Endothelial cell of umbilical vein (primary cell): Measurements from ENCODE around the gene ECEL1. TPM values are rescaled to one million over a fixed set of nuclear protein-coding genes. Genes with fewer than 3 reads are reported as not detected.
A peak's percentile ranks its signal among the peaks of the same experiment; 100 is the strongest.

ENCODE experiments used
- BruUV-seq: library from RNA; stranded (reverse); fragments of 400-500 nt; replicated peaks from 2 replicates; lab custom pipeline; 2021; lab: Mats Ljungman, UMichigan
- CTCF ChIA-PET: fragments of 300-600, 350-600 bp; sonication (Branson Sonifier 250); formaldehyde crosslinking; loops from one replicate; lab custom pipeline; 2021; ENCODE audit warnings: antibody characterized with exemption, inconsistent platforms; lab: Charles Lee
- POLR2A ChIA-PET: fragments of 300-600, 350-600 bp; sonication (Branson Sonifier 250); formaldehyde crosslinking; loops from one replicate; lab custom pipeline; 2021; ENCODE audit warnings: antibody characterized with exemption, inconsistent platforms; lab: Charles Lee
- DNase-seq: peaks from one replicate; pipeline ENCODE4 v3.0.0-alpha.2; 2011; ENCODE audit warnings: low read depth, low spot score
- FAIRE-seq: peaks from 2 replicates; lab custom pipeline; 2011; peaks lifted over from hg19 to GRCh38; lab: Jason Lieb, UNC
- H2AFZ ChIP-seq: 2 replicates; pipeline ENCODE4 v1.6.0; 2012; ENCODE audit warnings: low read depth, low read length, control low read depth, inconsistent platforms
- H3K27ac ChIP-seq: 2 replicates; pipeline ENCODE4 v1.5.1; 2011; ENCODE audit warnings: low read depth, mild to moderate bottlenecking, control low read depth, low read length, moderate library complexity; ENCODE audit not compliant: insufficient read depth
- H3K27me3 ChIP-seq, 2 experiments: 2 replicates each; pipeline versions ENCODE4 v1.6.0 to v1.6.1; 2011; ENCODE audit warnings: low read length in 2 of 2, mixed read lengths in 1 of 2; ENCODE audit not compliant: control insufficient read depth in 2 of 2, insufficient read depth in 2 of 2
- H3K36me3 ChIP-seq, 2 experiments: 2 replicates in 1 of 2; 3 replicates in 1 of 2; pipeline ENCODE4 v1.5.1; 2011; ENCODE audit warnings: low read length in 2 of 2, mild to moderate bottlenecking in 1 of 2, moderate library complexity in 1 of 2; ENCODE audit not compliant: control insufficient read depth in 2 of 2, insufficient read depth in 2 of 2; ENCODE audit errors: extremely low read depth in 1 of 2
- H3K4me1 ChIP-seq: 3 replicates; pipeline ENCODE4 v1.5.1; 2011; ENCODE audit warnings: mild to moderate bottlenecking, low read length; ENCODE audit not compliant: control insufficient read depth, insufficient read depth; ENCODE audit errors: extremely low read depth
- H3K4me2 ChIP-seq: 2 replicates; pipeline ENCODE4 v1.6.1; 2011; ENCODE audit warnings: low read length, control low read depth, mixed read lengths; ENCODE audit not compliant: insufficient read depth
- H3K4me3 ChIP-seq, 3 experiments: fragments of 200-600 bp in 1 of 3; sonication (generic), shearing (Covaris generic) in 1 of 3; replicated peaks in 1 of 3; 2 replicates each; pipeline ENCODE4 v1.5.1; 2011 to 2016; ENCODE audit warnings: control low read depth in 3 of 3, low read length in 3 of 3, mild to moderate bottlenecking in 2 of 3, inconsistent platforms in 1 of 3, low read depth in 1 of 3, moderate library complexity in 1 of 3; ENCODE audit not compliant: insufficient read depth in 1 of 3
- H3K79me2 ChIP-seq: 2 replicates; pipeline ENCODE4 v1.6.0; 2012; ENCODE audit warnings: low read length, inconsistent platforms; ENCODE audit not compliant: control insufficient read depth, insufficient read depth
- H3K9ac ChIP-seq: replicated peaks from 2 replicates; pipeline ENCODE3; 2011; ENCODE audit warnings: low read length, control low read depth; ENCODE audit not compliant: insufficient read depth; ENCODE audit errors: extremely low read depth
- H3K9me1 ChIP-seq: replicated peaks from 3 replicates; pipeline ENCODE4 v1.6.0; 2011; ENCODE audit warnings: mild to moderate bottlenecking, low read length; ENCODE audit not compliant: control insufficient read depth, insufficient read depth; ENCODE audit errors: extremely low read depth
- H3K9me3 ChIP-seq: replicated peaks from 2 replicates; pipeline ENCODE4 v1.5.1; 2012; ENCODE audit warnings: low read length, inconsistent platforms; ENCODE audit not compliant: control insufficient read depth, insufficient read depth
- H4K20me1 ChIP-seq: replicated peaks from 2 replicates; pipeline ENCODE3; 2011; ENCODE audit warnings: mild to moderate bottlenecking, low read length; ENCODE audit not compliant: control insufficient read depth, insufficient read depth; ENCODE audit errors: extremely low read depth
- EZH2 ChIP-seq: IDR thresholded peaks from 2 replicates; pipeline ENCODE4 v1.6.1; 2012; ENCODE audit warnings: borderline replicate concordance, low read depth, mild to moderate bottlenecking, moderate library complexity, low read length, inconsistent platforms; ENCODE audit not compliant: severe bottlenecking
- FOS ChIP-seq: IDR thresholded peaks from 2 replicates; pipeline ENCODE4 v1.6.1; 2011; ENCODE audit warnings: mild to moderate bottlenecking, low read length, moderate library complexity, borderline replicate concordance; ENCODE audit not compliant: insufficient read depth
- JUN ChIP-seq: IDR thresholded peaks from 2 replicates; pipeline ENCODE4 v1.6.1; 2011; ENCODE audit warnings: borderline replicate concordance, low read depth; ENCODE audit not compliant: insufficient read length, insufficient read depth
- dilution Hi-C: fragments of 300-500 bp; cut with MboI; formaldehyde crosslinking; loops from one replicate; pipeline ENCODE4 v1.15.0; 2019; ENCODE audit warnings: low sequenced_read_pairs; ENCODE audit not compliant: extremely low pct_ligation_motif_present
- intact Hi-C: fragments of 100-400 bp; cut with micrococcal nuclease; formaldehyde crosslinking; loops from one replicate; pipeline ENCODE4 v1.10.0; 2022
- polyA plus RNA-seq, 4 experiments: library from polyadenylated mRNA; depleted of rRNA in 3 of 4; stranded (reverse) in 3 of 4; unstranded in 1 of 4; fragments of >200 nt; gene quantifications; 2 replicates each; pipeline versions ENCODE4 v1.2.1 to v1.2.3, GENCODE V29; 2011 to 2012; ENCODE audit warnings: missing spikeins in 1 of 4
- total RNA-seq: library from RNA; stranded (reverse); gene quantifications from 2 replicates; pipeline ENCODE4 v1.2.3, GENCODE V29; 2021

Gene ECEL1
- total and polyA plus RNA-seq, 2 donors (not counting 3 experiments of a cell fraction or from before 2014, with no cell fraction given), result not detected

DNA sequence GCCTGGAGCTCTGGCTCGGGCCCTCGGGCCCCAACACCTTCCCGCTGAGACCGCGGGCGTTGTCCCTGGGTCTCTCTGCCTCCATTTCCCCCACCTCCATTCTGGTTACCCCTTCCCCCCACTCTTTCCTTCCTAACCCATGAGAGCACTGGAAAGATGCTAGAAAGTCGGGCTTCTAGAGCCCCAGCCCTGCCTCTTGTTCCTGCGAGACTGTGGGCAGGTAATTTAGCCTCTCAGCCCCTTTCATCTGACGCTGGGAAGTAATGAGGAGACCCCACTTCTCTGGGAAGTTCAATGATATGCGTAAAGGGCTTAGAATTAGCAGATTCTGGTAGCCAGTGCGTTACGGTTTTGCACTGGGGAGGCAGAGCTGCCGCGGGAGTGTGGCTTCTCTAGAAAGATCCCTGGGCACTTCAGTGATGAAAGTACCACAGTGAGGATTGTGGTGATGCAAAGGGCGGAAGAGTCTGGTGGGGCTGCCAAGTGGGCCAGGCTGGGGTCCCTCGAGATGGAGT, 16.2 kb upstream of the ECEL1 start:
- H3K36me3 ChIP-seq, result no peaks in the 10 kb centered on the region
- no peak overlapping the region for H3K4me2 ChIP-seq
- H3K79me2 ChIP-seq, result no peaks in the 10 kb centered on the region
- ChIA-PET CTCF (no interaction called here), POLR2A (no interaction called here)
- no peaks in the 10 kb centered on the region for H3K4me1 ChIP-seq
- no peak for DNase-seq
- no peak overlapping the region for H3K9ac ChIP-seq
- H3K27ac ChIP-seq, result no peak overlapping the region
- H2AFZ ChIP-seq, result no peak overlapping the region
- dilution Hi-C loops, result no loop called here
- H3K9me3 ChIP-seq, result no peaks in the 10 kb centered on the region
- H4K20me1 ChIP-seq, result no peaks in the 10 kb centered on the region
- no TSS peak for BruUV-seq
- H3K9me1 ChIP-seq, result no peaks in the 10 kb centered on the region
- no peak overlapping the region for H3K4me3 ChIP-seq
- peaks cover 35 to 36% of the 10 kb centered on the region in 2 experiments for H3K27me3 ChIP-seq
- TF ChIP-seq JUN (no peak), EZH2 (peak; percentile 85)
- intact Hi-C loops, result no loop called here
- no peak for FAIRE-seq

DNA sequence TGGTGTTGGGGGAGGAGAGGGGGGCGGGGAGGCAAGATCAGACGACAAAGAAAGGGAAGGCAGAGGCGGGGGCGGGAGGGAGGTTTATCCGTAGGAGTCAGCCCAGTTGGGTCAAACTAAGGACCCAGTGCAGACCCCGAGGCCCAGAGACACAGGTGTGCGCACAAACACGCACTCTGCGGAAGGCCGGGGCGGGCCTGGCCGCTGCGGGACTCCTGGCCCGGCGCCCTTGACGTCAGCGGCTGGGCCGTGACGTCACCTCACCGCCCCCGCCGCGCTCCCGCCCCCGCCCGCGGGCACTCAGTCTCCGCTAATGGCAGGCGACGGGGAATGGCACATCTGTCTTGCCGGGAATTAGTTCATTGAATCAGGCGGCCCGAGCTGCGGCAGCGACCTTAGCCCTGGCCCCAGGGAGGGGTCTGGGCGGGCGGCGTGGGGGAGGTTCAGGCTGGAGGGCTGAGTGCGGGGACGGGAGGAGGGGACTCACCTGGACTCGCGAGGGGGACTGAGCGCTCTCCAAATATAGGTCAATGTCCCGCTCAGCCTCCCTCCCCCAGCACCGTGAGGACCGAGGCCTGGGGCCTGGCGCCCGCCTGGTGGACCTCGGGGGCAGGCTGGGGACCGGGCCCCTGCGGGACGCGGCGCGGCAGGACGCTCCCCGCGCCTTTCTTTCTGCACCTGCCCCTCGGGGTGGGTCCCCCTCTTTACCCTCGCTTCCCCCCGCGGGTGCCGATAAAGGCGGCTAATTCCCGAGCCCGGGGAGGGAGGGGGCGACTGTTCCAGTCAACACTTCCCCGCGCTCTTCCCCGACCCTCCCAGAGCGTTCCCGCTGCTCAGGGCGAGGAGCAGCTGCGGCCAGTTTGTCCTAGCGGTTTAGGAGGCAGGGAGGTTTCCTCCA, 15.5 kb upstream of the ECEL1 start:
- TF ChIP-seq EZH2 (peak; percentile 99), FOS (no peak)
- Histone ChIP-seq H3K4me2 (no peak overlapping the region), H3K79me2 (no peaks in the 10 kb centered on the region), H3K27ac (no peak overlapping the region), H3K4me1 (no peaks in the 10 kb centered on the region), H4K20me1 (no peaks in the 10 kb centered on the region), H3K9ac (no peak overlapping the region), H3K9me1 (no peaks in the 10 kb centered on the region), H3K9me3 (no peaks in the 10 kb centered on the region), H3K4me3 (peak overlapping the region in 1 of 3 experiments; percentile 3), H3K27me3 (peaks cover 35 to 36% of the 10 kb centered on the region in 2 experiments), H2AFZ (no peak overlapping the region), H3K36me3 (no peaks in the 10 kb centered on the region)
- POLR2A ChIA-PET, result interaction anchor here (0.6 kb wide), 1 partner anchor 34 kb away, joined by 3 read pairs; no protein-coding TSS in a partner anchor
- dilution Hi-C loops, result no loop called here
- DNase-seq (no peak), FAIRE-seq (no peak)
- intact Hi-C loops, result no loop called here
- CTCF ChIA-PET, result no interaction called here
- BruUV-seq, result no TSS peak
